Measurements from ENCODE around the gene INIP.

DNA sequence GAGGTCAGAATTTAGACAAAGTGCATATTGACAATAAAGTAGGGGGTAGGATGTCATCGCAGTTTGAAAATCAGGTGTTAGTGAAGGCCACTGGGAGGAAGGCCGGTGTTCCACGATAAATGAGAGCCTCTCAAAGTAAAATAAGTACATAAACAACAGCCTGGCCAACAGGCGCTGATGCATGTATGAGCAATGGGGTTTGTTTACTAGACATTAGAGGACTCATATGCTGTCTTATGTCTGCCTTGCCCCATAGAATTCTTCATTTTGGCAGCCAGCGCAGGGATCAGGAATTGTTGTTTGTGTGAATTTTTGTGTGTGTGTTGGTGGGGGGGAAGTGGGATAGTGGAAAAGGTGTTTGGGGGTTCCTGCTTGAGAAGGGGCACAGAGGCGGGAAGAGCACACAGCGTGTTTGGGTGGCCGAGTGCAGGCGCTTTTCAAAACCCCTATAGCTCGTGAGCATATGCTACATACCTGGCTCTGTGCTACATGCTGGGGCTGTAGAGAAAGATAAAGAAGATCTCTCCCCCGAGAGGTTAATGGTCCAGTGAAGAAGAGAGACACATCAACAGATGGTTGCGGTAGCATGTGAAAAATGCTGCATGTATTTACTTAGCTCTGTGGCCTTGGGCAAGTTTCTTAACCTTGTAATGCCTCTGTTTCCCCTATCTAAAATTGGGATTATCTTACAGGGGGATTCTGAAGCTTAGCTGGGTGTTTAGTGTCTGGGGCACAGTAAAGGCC lies 44.2 kb upstream of the INIP start:
- no peak for TF ChIP-seq CTCF (conservative IDR thresholded peaks at IDR 0.05; ENCODE audit: low read length)
- no peak for TF ChIP-seq EZH2phosphoT487 (IDR thresholded peaks at IDR 0.05; ENCODE audit: borderline replicate concordance, low read depth, low read length)
